ENCODE data around the gene ADARB2.

DNA sequence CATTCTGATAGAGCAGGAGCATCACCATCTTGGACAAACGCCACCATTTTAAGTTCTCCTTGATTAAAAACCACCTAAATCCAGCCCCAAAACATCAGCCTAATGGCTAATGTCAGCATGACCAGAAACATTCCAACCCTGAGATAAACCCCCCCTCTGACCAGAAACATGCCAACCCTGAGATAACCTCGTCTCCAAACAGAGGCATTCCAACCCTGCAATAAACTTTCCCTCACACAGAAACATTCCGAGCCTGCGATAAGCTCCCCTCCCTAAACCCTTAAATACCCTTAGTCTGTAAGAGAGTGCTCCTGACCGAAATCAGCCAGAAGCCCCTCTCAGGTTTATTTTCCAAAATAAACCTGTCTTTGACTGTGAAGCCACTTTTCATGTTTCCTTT is 76.5 kb downstream of the ADARB2 start:
- TF ChIP-seq, protein P1, sequence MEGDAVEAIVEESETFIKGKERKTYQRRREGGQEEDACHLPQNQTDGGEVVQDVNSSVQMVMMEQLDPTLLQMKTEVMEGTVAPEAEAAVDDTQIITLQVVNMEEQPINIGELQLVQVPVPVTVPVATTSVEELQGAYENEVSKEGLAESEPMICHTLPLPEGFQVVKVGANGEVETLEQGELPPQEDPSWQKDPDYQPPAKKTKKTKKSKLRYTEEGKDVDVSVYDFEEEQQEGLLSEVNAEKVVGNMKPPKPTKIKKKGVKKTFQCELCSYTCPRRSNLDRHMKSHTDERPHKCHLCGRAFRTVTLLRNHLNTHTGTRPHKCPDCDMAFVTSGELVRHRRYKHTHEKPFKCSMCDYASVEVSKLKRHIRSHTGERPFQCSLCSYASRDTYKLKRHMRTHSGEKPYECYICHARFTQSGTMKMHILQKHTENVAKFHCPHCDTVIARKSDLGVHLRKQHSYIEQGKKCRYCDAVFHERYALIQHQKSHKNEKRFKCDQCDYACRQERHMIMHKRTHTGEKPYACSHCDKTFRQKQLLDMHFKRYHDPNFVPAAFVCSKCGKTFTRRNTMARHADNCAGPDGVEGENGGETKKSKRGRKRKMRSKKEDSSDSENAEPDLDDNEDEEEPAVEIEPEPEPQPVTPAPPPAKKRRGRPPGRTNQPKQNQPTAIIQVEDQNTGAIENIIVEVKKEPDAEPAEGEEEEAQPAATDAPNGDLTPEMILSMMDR (conservative IDR thresholded peaks at IDR 0.05; ENCODE audit: low read depth in 2 of 2) = no peak
- TF ChIP-seq EZH2 (IDR thresholded peaks at IDR 0.05; ENCODE audit: low read depth, unreplicated experiment) (no peak), ETS1 (IDR thresholded peaks at IDR 0.05) (no peak), JUNB (IDR thresholded peaks at IDR 0.05; ENCODE audit: unreplicated experiment) (no peak), POLR2AphosphoS5 (IDR thresholded peaks at IDR 0.05; ENCODE audit: low read depth) (no peak), EZH2phosphoT487 (IDR thresholded peaks at IDR 0.05; ENCODE audit: unreplicated experiment) (no peak), ZNF114 (CRISPR knock-in tag; IDR thresholded peaks at IDR 0.05) (no peak)
- TF ChIP-seq, protein P2, sequence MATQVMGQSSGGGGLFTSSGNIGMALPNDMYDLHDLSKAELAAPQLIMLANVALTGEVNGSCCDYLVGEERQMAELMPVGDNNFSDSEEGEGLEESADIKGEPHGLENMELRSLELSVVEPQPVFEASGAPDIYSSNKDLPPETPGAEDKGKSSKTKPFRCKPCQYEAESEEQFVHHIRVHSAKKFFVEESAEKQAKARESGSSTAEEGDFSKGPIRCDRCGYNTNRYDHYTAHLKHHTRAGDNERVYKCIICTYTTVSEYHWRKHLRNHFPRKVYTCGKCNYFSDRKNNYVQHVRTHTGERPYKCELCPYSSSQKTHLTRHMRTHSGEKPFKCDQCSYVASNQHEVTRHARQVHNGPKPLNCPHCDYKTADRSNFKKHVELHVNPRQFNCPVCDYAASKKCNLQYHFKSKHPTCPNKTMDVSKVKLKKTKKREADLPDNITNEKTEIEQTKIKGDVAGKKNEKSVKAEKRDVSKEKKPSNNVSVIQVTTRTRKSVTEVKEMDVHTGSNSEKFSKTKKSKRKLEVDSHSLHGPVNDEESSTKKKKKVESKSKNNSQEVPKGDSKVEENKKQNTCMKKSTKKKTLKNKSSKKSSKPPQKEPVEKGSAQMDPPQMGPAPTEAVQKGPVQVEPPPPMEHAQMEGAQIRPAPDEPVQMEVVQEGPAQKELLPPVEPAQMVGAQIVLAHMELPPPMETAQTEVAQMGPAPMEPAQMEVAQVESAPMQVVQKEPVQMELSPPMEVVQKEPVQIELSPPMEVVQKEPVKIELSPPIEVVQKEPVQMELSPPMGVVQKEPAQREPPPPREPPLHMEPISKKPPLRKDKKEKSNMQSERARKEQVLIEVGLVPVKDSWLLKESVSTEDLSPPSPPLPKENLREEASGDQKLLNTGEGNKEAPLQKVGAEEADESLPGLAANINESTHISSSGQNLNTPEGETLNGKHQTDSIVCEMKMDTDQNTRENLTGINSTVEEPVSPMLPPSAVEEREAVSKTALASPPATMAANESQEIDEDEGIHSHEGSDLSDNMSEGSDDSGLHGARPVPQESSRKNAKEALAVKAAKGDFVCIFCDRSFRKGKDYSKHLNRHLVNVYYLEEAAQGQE (IDR thresholded peaks at IDR 0.05; ENCODE audit: unreplicated experiment) = no peak
- TF ChIP-seq, protein P3, sequence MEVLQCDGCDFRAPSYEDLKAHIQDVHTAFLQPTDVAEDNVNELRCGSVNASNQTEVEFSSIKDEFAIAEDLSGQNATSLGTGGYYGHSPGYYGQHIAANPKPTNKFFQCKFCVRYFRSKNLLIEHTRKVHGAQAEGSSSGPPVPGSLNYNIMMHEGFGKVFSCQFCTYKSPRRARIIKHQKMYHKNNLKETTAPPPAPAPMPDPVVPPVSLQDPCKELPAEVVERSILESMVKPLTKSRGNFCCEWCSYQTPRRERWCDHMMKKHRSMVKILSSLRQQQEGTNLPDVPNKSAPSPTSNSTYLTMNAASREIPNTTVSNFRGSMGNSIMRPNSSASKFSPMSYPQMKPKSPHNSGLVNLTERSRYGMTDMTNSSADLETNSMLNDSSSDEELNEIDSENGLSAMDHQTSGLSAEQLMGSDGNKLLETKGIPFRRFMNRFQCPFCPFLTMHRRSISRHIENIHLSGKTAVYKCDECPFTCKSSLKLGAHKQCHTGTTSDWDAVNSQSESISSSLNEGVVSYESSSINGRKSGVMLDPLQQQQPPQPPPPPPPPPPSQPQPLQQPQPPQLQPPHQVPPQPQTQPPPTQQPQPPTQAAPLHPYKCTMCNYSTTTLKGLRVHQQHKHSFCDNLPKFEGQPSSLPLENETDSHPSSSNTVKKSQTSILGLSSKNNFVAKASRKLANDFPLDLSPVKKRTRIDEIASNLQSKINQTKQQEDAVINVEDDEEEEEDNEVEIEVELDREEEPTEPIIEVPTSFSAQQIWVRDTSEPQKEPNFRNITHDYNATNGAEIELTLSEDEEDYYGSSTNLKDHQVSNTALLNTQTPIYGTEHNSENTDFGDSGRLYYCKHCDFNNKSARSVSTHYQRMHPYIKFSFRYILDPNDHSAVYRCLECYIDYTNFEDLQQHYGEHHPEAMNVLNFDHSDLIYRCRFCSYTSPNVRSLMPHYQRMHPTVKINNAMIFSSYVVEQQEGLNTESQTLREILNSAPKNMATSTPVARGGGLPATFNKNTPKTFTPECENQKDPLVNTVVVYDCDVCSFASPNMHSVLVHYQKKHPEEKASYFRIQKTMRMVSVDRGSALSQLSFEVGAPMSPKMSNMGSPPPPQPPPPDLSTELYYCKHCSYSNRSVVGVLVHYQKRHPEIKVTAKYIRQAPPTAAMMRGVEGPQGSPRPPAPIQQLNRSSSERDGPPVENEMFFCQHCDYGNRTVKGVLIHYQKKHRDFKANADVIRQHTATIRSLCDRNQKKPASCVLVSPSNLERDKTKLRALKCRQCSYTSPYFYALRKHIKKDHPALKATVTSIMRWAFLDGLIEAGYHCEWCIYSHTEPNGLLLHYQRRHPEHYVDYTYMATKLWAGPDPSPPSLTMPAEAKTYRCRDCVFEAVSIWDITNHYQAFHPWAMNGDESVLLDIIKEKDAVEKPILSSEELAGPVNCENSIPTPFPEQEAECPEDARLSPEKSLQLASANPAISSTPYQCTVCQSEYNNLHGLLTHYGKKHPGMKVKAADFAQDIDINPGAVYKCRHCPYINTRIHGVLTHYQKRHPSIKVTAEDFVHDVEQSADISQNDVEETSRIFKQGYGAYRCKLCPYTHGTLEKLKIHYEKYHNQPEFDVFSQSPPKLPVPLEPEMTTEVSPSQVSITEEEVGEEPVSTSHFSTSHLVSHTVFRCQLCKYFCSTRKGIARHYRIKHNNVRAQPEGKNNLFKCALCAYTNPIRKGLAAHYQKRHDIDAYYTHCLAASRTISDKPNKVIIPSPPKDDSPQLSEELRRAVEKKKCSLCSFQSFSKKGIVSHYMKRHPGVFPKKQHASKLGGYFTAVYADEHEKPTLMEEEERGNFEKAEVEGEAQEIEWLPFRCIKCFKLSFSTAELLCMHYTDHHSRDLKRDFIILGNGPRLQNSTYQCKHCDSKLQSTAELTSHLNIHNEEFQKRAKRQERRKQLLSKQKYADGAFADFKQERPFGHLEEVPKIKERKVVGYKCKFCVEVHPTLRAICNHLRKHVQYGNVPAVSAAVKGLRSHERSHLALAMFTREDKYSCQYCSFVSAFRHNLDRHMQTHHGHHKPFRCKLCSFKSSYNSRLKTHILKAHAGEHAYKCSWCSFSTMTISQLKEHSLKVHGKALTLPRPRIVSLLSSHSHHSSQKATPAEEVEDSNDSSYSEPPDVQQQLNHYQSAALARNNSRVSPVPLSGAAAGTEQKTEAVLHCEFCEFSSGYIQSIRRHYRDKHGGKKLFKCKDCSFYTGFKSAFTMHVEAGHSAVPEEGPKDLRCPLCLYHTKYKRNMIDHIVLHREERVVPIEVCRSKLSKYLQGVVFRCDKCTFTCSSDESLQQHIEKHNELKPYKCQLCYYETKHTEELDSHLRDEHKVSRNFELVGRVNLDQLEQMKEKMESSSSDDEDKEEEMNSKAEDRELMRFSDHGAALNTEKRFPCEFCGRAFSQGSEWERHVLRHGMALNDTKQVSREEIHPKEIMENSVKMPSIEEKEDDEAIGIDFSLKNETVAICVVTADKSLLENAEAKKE (CRISPR knock-in tag; IDR thresholded peaks at IDR 0.05) = no peak
